NCI-H2227 (cell line): Measurements from ENCODE around the gene ADAR.

Source experiments
- DNase-seq: peaks from one replicate; lab custom pipeline; 2025; ENCODE audit not compliant: unreplicated experiment; lab: John Stamatoyannopoulos, UW

The ADAR gene

GRCh38 chr1:154619181-154619948 is 11.4 kb upstream of the ADAR start:
- no peak for DNase-seq

GRCh38 chr1:154616659-154617345 is 8.8 kb upstream of the ADAR start:
- no peak for DNase-seq

- DNase-seq, result no peak
These were observed 7.4 kb upstream of the ADAR start for GRCh38 chr1:154615411-154615810.

GRCh38 chr1:154614901-154615300 is 6.9 kb upstream of the ADAR start:
- no peak for DNase-seq

GRCh38 chr1:154614247-154614646 is 6.3 kb upstream of the ADAR start:
- no peak for DNase-seq

- DNase-seq, result peak; percentile 61
These were observed 3.3 kb upstream of the ADAR start for GRCh38 chr1:154611150-154611862.

- no peak for DNase-seq
These were observed 1.7 kb upstream of the ADAR start for GRCh38 chr1:154609398-154610380.

- DNase-seq, result peak; percentile 76
These were observed 648 bp upstream of the ADAR start for GRCh38 chr1:154608397-154609270.

GRCh38 chr1:154607106-154607608 is 829 bp downstream of the ADAR start:
- peak; percentile 46 for DNase-seq

- DNase-seq, result no peak
These were observed 2.5 kb downstream of the ADAR start for GRCh38 chr1:154605534-154605933.

- no peak for DNase-seq
These were observed 4.7 kb downstream of the ADAR start for GRCh38 chr1:154603317-154603716.

- peak; percentile 13 for DNase-seq
These were observed 8.3 kb downstream of the ADAR start for GRCh38 chr1:154599658-154600057.

GRCh38 chr1:154598871-154599635 is 8.9 kb downstream of the ADAR start:
- DNase-seq, result no peak

- DNase-seq, result no peak
These were observed 12.4 kb downstream of the ADAR start for GRCh38 chr1:154595621-154596020.

GRCh38 chr1:154594811-154595210 is 13.2 kb downstream of the ADAR start:
- DNase-seq, result no peak

- no peak for DNase-seq
These were observed 14.6 kb downstream of the ADAR start for GRCh38 chr1:154593390-154593789.

GRCh38 chr1:154591206-154591605 is 16.8 kb downstream of the ADAR start:
- no peak for DNase-seq

- no peak for DNase-seq
These were observed 17.2 kb downstream of the ADAR start for GRCh38 chr1:154590756-154591155.

GRCh38 chr1:154589780-154590179 is 18.2 kb downstream of the ADAR start:
- no peak for DNase-seq
